Measurements from ENCODE around the gene UROD.

- no peak for TF ChIP-seq POLR2A (IDR thresholded peaks at IDR 0.05)
- peak; percentile 88 to 92 (median 92) for TF ChIP-seq CTCF (IDR thresholded peaks at IDR 0.05)
Observed at GRCh38 chr1:45014321-45015028, 2.4 kb downstream of the UROD start.
